Stimulated activated CD8-positive, alpha-beta memory T cell treated with anti-CD3 and anti-CD28 coated beads, Interleukin-12 subunit alpha, Interleukin-12 subunit beta, amount 100 ng/mL, for 4 hours (primary cell): Measurements from ENCODE around the gene ATG16L1.

Experiments
- DNase-seq: peaks from one replicate; pipeline ENCODE4 v3.0.0-alpha.2; 2020; ENCODE audit warnings: low read depth

The ATG16L1 gene

GRCh38 chr2:233260661-233261060 lies 9.2 kb downstream of the ATG16L1 start:
- no peak for DNase-seq

- DNase-seq, result no peak
These were observed 10.5 kb downstream of the ATG16L1 start for GRCh38 chr2:233261819-233262555.

- no peak for DNase-seq
These were observed 11.1 kb downstream of the ATG16L1 start for GRCh38 chr2:233262562-233262961.

GRCh38 chr2:233263045-233263570 lies 11.6 kb downstream of the ATG16L1 start:
- no peak for DNase-seq

GRCh38 chr2:233264667-233265066 lies 13.2 kb downstream of the ATG16L1 start:
- no peak for DNase-seq

- no peak for DNase-seq
These were observed 14.5 kb downstream of the ATG16L1 start for GRCh38 chr2:233265899-233266431.

GRCh38 chr2:233266481-233266880 lies 15.0 kb downstream of the ATG16L1 start:
- DNase-seq, result no peak

- DNase-seq, result peak; percentile 56
These were observed 16.2 kb downstream of the ATG16L1 start for GRCh38 chr2:233267516-233268245.

- DNase-seq, result no peak
These were observed 18.9 kb downstream of the ATG16L1 start for GRCh38 chr2:233270366-233270765.

GRCh38 chr2:233270951-233271350 lies 19.5 kb downstream of the ATG16L1 start:
- no peak for DNase-seq

- DNase-seq, result no peak
These were observed 20.2 kb downstream of the ATG16L1 start for GRCh38 chr2:233271693-233272092.

- DNase-seq, result no peak
These were observed 21.6 kb downstream of the ATG16L1 start for GRCh38 chr2:233273120-233273519.

GRCh38 chr2:233275223-233275622 lies 23.8 kb downstream of the ATG16L1 start:
- DNase-seq, result no peak

- DNase-seq, result no peak
These were observed 27.4 kb downstream of the ATG16L1 start for GRCh38 chr2:233278921-233279320.

- DNase-seq, result no peak
These were observed 28.7 kb downstream of the ATG16L1 start for GRCh38 chr2:233280114-233280693.

GRCh38 chr2:233281553-233281952 lies 30.1 kb downstream of the ATG16L1 start:
- DNase-seq, result no peak

GRCh38 chr2:233281992-233282603 lies 30.6 kb downstream of the ATG16L1 start:
- DNase-seq, result no peak

- DNase-seq, result no peak
These were observed 34.4 kb downstream of the ATG16L1 start for GRCh38 chr2:233285921-233286320.

GRCh38 chr2:233287871-233288270 lies 36.4 kb downstream of the ATG16L1 start:
- no peak for DNase-seq

GRCh38 chr2:233288663-233289062 lies 37.2 kb downstream of the ATG16L1 start:
- DNase-seq, result no peak

GRCh38 chr2:233289648-233290047 lies 38.2 kb downstream of the ATG16L1 start:
- no peak for DNase-seq
